Fibroblast of peridontal ligament (primary cell): Measurements from ENCODE around the gene SERPINA5.
A peak's percentile ranks its signal among the peaks of the same experiment; 100 is the strongest.
"Not testable (repeated sequence)": the region's sequence is repeated elsewhere in the genome, so short reads cannot be mapped to it uniquely, and the experiment has no call there.

Experiments used
- DNase-seq: peaks from one replicate; pipeline ENCODE4 v3.0.0-alpha.2; 2010; ENCODE audit errors: extremely low read depth

Gene SERPINA5

DNA sequence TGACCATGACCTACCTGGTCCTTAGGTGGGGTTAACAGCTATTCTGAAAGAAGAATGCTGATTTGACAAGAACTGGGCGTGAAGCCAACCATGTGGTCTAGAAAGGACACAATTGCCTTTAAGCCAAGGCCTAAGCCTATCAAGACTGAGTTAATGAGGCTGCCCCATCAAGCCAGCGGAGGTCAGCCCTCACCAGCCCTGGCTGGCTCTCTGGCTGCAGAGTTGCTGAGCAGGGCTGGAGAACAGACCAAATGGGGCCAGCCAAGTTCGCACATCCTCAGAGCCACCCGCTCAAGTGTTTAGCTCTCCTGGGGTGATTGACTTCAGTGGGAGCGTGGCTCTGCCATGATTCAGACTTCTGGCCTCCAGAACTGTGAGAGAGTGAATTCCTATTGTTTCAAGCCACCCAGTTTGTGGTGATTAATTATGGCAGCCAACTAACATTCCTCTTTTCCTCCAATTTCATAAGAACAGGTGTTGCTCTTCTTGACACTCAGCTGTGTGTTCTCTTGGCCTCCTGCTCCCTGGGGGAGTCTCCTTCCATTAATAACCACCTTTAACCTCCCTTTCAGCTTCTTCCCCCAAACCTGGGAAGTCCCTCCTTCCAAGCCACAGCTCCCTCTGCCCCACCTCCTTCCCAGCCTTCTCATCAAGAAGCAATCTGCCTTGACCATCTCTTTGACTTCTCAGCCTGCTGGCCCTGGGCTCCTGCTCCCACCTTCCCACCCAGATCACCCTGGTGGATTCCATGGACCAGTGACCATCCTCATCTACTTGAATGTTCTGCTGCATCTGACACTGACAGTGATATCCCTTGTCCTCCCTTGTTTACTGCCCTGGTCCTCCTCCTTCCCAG lies 5.3 kb upstream of the SERPINA5 start:
- peak; percentile 12 for DNase-seq

GRCh38 chr14:94577472-94577871 lies 3.8 kb upstream of the SERPINA5 start:
- not testable (repeated sequence) for DNase-seq

- DNase-seq = no peak
These were observed 2.5 kb upstream of the SERPINA5 start for GRCh38 chr14:94578712-94579111.

DNA sequence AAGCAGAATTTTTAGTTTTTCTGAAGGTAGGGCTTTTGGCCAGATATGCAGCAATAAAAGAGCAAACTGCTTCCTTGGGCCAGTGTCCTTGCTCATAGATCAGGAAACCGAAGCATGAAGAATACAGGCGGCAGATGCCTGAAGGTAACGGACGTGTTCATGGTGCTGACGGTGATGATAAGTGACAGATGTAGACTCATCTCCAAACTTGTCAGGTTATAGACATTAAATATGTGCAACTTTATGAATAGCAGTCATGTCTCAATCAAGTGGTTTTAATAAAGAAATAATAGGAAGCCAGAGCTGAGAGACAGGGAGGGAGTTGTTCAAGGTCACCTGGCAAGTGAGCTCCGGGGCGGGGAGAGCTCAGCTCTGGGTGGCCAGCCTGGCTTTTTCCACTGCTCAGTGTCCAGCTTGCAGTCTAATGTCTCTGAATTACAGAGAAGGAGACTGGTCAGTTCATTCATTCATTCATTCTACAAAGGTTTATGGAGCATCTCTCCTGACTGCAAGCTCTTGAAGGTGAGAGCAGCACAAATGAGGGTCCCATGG lies 1.0 kb downstream of the SERPINA5 start:
- no peak for DNase-seq

DNA sequence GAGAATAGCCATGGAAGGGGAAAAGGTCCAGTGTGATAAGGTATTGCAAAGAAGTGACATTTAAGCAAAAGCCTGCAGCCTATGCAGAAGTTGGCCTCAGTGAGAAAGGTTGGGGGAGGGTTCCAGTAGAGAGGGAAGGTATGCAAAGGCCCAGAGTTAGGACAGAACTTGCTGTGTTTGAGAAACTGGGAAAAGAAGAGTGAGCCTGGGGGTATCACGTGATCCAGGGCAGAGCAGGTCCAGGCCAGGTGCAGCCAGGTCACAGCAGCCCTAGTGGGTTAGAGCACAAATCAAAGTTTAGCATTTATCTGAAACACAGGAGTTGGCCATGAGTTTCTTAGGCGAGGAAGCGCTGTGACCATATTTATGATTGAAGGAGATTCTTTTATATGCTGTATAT lies 1.6 kb downstream of the SERPINA5 start:
- DNase-seq = no peak

- no peak for DNase-seq
These were observed 2.3 kb downstream of the SERPINA5 start for GRCh38 chr14:94583557-94583956.

GRCh38 chr14:94584591-94585280 lies 3.5 kb downstream of the SERPINA5 start:
- DNase-seq = no peak

DNA sequence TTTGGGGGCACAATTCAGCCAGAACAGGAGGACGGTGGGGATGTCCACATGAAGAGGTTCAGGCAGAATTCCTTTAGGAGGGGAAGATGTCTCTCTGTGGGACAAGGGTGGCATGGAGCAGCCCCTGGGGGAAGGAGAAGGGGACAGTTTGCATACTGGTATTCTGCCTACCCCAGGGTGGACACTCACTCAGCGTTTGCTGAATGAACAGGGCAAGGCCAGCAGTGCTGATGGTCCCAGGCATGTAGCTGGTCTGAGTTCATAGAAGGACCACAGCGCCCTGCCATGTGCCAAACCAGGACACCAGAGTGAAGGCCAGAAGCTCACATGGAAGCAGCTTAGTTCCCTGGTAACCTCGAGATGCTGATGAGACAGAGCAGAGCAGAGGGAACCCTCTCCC lies 5.4 kb downstream of the SERPINA5 start:
- DNase-seq = no peak

- no peak for DNase-seq
These were observed 7.1 kb downstream of the SERPINA5 start for GRCh38 chr14:94588311-94588710.

- no peak for DNase-seq
These were observed 9.8 kb downstream of the SERPINA5 start for GRCh38 chr14:94591073-94591472.

DNA sequence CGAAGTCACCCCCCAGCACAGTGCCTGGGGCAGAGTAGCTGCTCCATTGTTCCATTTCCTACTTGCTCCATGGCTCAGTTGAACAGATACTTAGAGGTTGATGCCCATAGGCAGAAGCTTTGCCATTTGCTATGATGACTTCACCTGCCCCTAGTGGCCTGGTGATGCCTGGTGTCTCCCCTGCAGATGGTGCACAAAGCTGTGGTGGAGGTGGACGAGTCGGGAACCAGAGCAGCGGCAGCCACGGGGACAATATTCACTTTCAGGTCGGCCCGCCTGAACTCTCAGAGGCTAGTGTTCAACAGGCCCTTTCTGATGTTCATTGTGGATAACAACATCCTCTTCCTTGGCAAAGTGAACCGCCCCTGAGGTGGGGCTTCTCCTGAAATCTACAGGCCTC lies 10.6 kb downstream of the SERPINA5 start:
- DNase-seq = no peak

DNA sequence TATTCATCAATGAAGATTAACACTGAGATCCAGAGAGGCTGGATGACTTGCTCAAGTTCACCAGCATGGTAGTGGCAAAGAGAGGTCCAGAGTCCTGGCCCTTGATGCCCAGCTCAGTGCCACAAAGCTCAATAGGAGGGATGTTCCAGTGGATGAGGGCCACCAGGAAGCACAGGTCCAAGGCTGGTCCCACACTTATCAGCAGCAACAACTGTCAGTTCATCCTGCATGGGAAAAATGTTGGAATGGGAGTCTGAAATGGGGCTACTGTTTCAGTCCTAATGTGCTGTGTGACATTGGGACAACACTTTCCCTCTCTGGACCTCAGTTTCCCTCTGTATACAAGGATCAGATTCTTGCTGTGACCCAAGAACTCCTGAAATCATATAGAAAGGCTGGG lies 11.2 kb downstream of the SERPINA5 start:
- DNase-seq = no peak

- DNase-seq = no peak
These were observed 12.1 kb downstream of the SERPINA5 start for GRCh38 chr14:94593376-94593748.

- no peak for DNase-seq
These were observed 12.7 kb downstream of the SERPINA5 start for GRCh38 chr14:94593749-94594431.

DNA sequence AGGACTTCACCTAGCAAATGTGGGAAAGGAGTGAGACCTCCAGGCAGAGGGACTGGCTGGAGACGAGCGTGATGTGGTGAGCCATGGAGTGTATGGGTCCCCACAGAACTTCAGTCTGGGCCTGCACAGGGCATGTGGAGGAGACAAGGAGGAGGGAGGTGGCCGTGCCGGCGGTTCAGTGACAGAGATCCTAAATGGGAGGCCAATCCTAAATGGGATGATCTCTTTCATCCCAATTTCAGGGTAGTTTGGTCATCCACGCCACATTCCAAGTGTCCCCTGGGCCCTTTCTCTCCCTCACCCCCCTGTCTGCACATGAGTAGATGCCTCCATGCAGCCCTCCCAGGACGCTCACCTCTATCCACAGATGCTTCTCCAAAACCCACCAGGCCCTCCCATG lies 13.2 kb downstream of the SERPINA5 start:
- no peak for DNase-seq

GRCh38 chr14:94595912-94596311 lies 14.7 kb downstream of the SERPINA5 start:
- DNase-seq = no peak

GRCh38 chr14:94596361-94596760 lies 15.1 kb downstream of the SERPINA5 start:
- DNase-seq = no peak

- no peak for DNase-seq
These were observed 16.6 kb downstream of the SERPINA5 start for GRCh38 chr14:94597788-94598187.

- DNase-seq = no peak
These were observed 17.2 kb downstream of the SERPINA5 start for GRCh38 chr14:94598506-94598815.

DNA sequence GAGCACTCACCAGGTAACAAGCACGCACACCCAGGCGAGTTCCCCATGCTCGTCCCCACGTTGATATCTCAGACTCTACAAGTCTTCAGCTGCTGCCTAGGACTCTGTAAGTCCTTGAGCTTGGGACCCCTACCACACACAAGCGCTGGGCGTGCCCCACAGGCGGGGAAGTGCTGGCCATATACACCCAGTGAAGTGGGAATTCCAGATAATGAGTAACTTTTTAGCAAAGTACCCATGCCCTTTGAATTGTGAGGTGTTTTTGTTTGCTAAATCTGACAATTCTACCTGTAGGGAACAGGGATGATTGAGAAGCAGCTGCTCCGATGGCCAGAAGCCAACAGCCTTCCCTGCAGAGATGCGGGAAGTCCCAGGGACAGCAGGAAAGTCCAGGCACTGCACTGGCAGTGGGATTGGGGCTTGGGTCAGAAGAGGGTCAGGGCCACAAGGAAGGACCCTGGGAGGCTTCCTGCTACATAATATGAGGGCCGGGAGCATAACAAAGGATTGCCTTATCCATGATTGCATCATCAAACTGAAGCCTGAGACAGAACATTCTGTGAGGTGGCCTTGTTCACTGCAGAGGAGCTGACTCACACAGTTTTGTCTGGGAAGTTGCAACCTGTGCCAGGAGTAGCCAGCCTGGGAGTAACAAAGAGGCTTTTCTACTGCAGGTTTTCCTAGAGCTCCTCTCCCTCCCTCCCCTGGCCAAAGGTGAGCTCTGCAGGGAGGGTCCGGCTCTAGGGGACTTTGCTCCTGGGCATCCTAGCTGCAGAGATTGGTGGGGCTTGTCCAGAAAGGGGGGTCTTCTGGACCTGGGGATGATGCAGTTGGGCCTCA lies 17.8 kb downstream of the SERPINA5 start:
- peak; percentile 94 for DNase-seq

GRCh38 chr14:94599656-94600004 lies 18.4 kb downstream of the SERPINA5 start:
- no peak for DNase-seq

DNA sequence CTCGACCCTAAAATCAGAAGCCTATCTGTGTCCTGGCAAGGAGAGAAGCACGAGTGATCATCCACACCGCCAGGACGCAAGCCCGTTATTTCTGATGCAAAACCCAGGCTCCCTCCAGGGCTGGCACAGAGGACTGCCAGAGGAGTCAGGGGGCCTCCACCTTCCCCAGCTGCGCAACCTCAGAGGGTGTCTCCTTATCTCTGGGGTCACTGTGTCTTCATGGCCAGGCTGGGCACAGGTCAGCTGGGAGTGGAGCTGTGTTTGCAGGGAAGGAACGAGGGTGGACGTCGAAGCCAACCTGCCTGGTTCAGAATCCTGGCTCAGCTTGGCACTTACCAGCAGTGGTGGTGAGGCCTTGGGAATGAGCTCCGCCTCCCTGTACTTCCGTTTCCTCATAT lies 18.9 kb downstream of the SERPINA5 start:
- no peak for DNase-seq
